Epithelial cell of esophagus (primary cell): ENCODE measurements around the gene FAM168B.
A peak's percentile ranks its signal among the peaks of the same experiment; 100 is the strongest.

Experiments
- DNase-seq: peaks from one replicate; pipeline ENCODE4 v3.0.0; 2010; ENCODE audit warnings: low read depth
- H3K4me3 ChIP-seq: 2 replicates; pipeline ENCODE4 v1.5.1; 2011; ENCODE audit warnings: mild to moderate bottlenecking, low read length, control low read depth
- CTCF ChIP-seq: IDR thresholded peaks from 2 replicates; pipeline ENCODE4 v1.5.1; 2011; ENCODE audit warnings: low read depth, mild to moderate bottlenecking, low read length, control low read depth, inconsistent platforms; ENCODE audit not compliant: insufficient read depth; ENCODE audit errors: missing control alignments

FAM168B gene

GRCh38 chr2:131037398-131038257 lies 55.6 kb downstream of the FAM168B start:
- H3K4me3 ChIP-seq, result no peak overlapping the region
- no peak for TF ChIP-seq CTCF
- no peak for DNase-seq

- TF ChIP-seq CTCF, result no peak
- H3K4me3 ChIP-seq, result no peak overlapping the region
- no peak for DNase-seq
These were observed 56.4 kb downstream of the FAM168B start for GRCh38 chr2:131036696-131037397.

- no peak for DNase-seq
- H3K4me3 ChIP-seq, result no peak overlapping the region
- no peak for TF ChIP-seq CTCF
These were observed 57.0 kb downstream of the FAM168B start for GRCh38 chr2:131036269-131036668.

- no peak for TF ChIP-seq CTCF
- DNase-seq, result no peak
- H3K4me3 ChIP-seq, result no peak overlapping the region
These were observed 57.4 kb downstream of the FAM168B start for GRCh38 chr2:131035826-131036231.

GRCh38 chr2:131035112-131035825 lies 58.0 kb downstream of the FAM168B start:
- no peak overlapping the region for H3K4me3 ChIP-seq
- TF ChIP-seq CTCF, result no peak
- no peak for DNase-seq

- H3K4me3 ChIP-seq, result peak overlapping the region; percentile 27
- peak; percentile 62 for DNase-seq
- TF ChIP-seq CTCF, result no peak
These were observed 58.9 kb downstream of the FAM168B start for GRCh38 chr2:131034122-131035051.
